Ishikawa (cell line): ENCODE data around the gene ZNF776.

Experiments
- CEBPB ChIP-seq: IDR thresholded peaks from 2 replicates; pipeline ENCODE4 v1.6.1; 2012
- CREB1 ChIP-seq: IDR thresholded peaks from 2 replicates; pipeline ENCODE4 v1.6.1; 2012; ENCODE audit warnings: low read depth
- EGR1 ChIP-seq: IDR thresholded peaks from 2 replicates; pipeline ENCODE4 v1.6.1; 2012
- EP300 ChIP-seq: IDR thresholded peaks from 2 replicates; pipeline ENCODE4 v1.6.1; 2012; ENCODE audit warnings: borderline replicate concordance
- FOXM1 ChIP-seq: IDR thresholded peaks from 2 replicates; pipeline ENCODE4 v1.6.1; 2012; ENCODE audit warnings: low read depth, borderline replicate concordance
- MAX ChIP-seq: IDR thresholded peaks from 2 replicates; pipeline ENCODE4 v1.6.1; 2012
- NFIC ChIP-seq: IDR thresholded peaks from 2 replicates; pipeline ENCODE4 v1.6.1; 2012
- RAD21 ChIP-seq: IDR thresholded peaks from 2 replicates; pipeline ENCODE4 v1.6.1; 2012; ENCODE audit warnings: low read depth
- REST ChIP-seq: IDR thresholded peaks from 2 replicates; pipeline ENCODE4 v1.6.1; 2012; ENCODE audit warnings: low read depth, mild to moderate bottlenecking
- TAF1 ChIP-seq: IDR thresholded peaks from 2 replicates; pipeline ENCODE4 v1.6.1; 2012; ENCODE audit warnings: low read depth, mild to moderate bottlenecking
- TCF12 ChIP-seq: IDR thresholded peaks from 2 replicates; pipeline ENCODE4 v1.6.1; 2012; ENCODE audit warnings: low read depth
- TEAD4 ChIP-seq: IDR thresholded peaks from 2 replicates; pipeline ENCODE4 v1.6.1; 2012
- USF1 ChIP-seq: IDR thresholded peaks from 2 replicates; pipeline ENCODE4 v1.6.1; 2012
- YY1 ChIP-seq: IDR thresholded peaks from 2 replicates; pipeline ENCODE4 v1.6.1; 2012; ENCODE audit warnings: low read depth
- ZBTB7A ChIP-seq: IDR thresholded peaks from 2 replicates; pipeline ENCODE4 v1.6.1; 2012; ENCODE audit warnings: low read depth

The ZNF776 gene

GRCh38 chr19:57754091-57754673, 7.6 kb downstream of the ZNF776 start:
- TF ChIP-seq CEBPB (no peak), REST (no peak), TCF12 (no peak), USF1 (no peak), FOXM1 (no peak)

- TF ChIP-seq YY1 (no peak), EP300 (no peak), TCF12 (no peak), CEBPB (no peak), EGR1 (no peak), TEAD4 (no peak), ZBTB7A (no peak), TAF1 (no peak), RAD21 (no peak), CREB1 (no peak), REST (no peak), FOXM1 (no peak), NFIC (no peak), USF1 (no peak), MAX (no peak)
Observed at GRCh38 chr19:57755031-57755430, 8.4 kb downstream of the ZNF776 start.

- no peak for TF ChIP-seq FOXM1
- TF ChIP-seq EP300, result no peak
- TF ChIP-seq RAD21, result no peak
- TF ChIP-seq REST, result no peak
Observed at GRCh38 chr19:57757941-57758340, 11.3 kb downstream of the ZNF776 start.

- TF ChIP-seq USF1 (no peak), TEAD4 (no peak), EGR1 (no peak), TCF12 (no peak), EP300 (no peak), RAD21 (no peak), CREB1 (no peak), CEBPB (no peak), FOXM1 (no peak), REST (no peak), MAX (no peak), NFIC (no peak), TAF1 (no peak), YY1 (no peak), ZBTB7A (no peak)
Observed at GRCh38 chr19:57759096-57759495, 12.5 kb downstream of the ZNF776 start.
